Glomerular visceral epithelial cell (primary cell): Measurements from ENCODE around the gene KLF11.

Source experiments
- DNase-seq: peaks from one replicate; pipeline ENCODE4 v3.0.0-alpha.2; 2016; ENCODE audit errors: extremely low spot score

KLF11 gene

GRCh38 chr2:10041711-10042110 is 1.6 kb upstream of the KLF11 start:
- no peak for DNase-seq

GRCh38 chr2:10042301-10043161 is 819 bp upstream of the KLF11 start:
- peak; percentile 67 for DNase-seq

- DNase-seq = peak; percentile 94
Observed at GRCh38 chr2:10043906-10044601, 704 bp downstream of the KLF11 start.

- DNase-seq = peak; percentile 13
Observed at GRCh38 chr2:10045561-10046355, 2.4 kb downstream of the KLF11 start.

- no peak for DNase-seq
Observed at GRCh38 chr2:10046931-10047330, 3.6 kb downstream of the KLF11 start.

- DNase-seq = no peak
Observed at GRCh38 chr2:10047616-10048500, 4.5 kb downstream of the KLF11 start.

- peak; percentile 47 for DNase-seq
Observed at GRCh38 chr2:10048501-10049171, 5.3 kb downstream of the KLF11 start.

GRCh38 chr2:10052216-10052615 is 8.9 kb downstream of the KLF11 start:
- DNase-seq = no peak

- DNase-seq = no peak
Observed at GRCh38 chr2:10053351-10053750, 10.0 kb downstream of the KLF11 start.

- DNase-seq = no peak
Observed at GRCh38 chr2:10054424-10054823, 11.1 kb downstream of the KLF11 start.

- DNase-seq = no peak
Observed at GRCh38 chr2:10054976-10055375, 11.6 kb downstream of the KLF11 start.

GRCh38 chr2:10056439-10056838 is 13.1 kb downstream of the KLF11 start:
- DNase-seq = no peak

GRCh38 chr2:10057231-10058107 is 14.1 kb downstream of the KLF11 start:
- DNase-seq = peak; percentile 49

GRCh38 chr2:10058251-10059015 is 15.1 kb downstream of the KLF11 start:
- no peak for DNase-seq

GRCh38 chr2:10059016-10059351 is 15.6 kb downstream of the KLF11 start:
- no peak for DNase-seq

- no peak for DNase-seq
Observed at GRCh38 chr2:10059552-10060335, 16.4 kb downstream of the KLF11 start.

- no peak for DNase-seq
Observed at GRCh38 chr2:10061221-10061925, 18.0 kb downstream of the KLF11 start.

- no peak for DNase-seq
Observed at GRCh38 chr2:10062931-10063365, 19.6 kb downstream of the KLF11 start.
